HepG2 (cell line): ENCODE results near the gene SBK2. TPM values are rescaled to one million over a fixed set of nuclear protein-coding genes. Genes with fewer than 3 reads are reported as not detected.

Source experiments
- CEBPB ChIP-seq: IDR thresholded peaks from 2 replicates; pipeline ENCODE4 v1.6.1; 2011; ENCODE audit warnings: low read depth, low read length, improper control_type of control experiment, borderline replicate concordance
- DMTF1 ChIP-seq: sonication (generic); formaldehyde crosslinking; IDR thresholded peaks from 2 replicates; pipeline ENCODE4 v1.4.0; 2020; ENCODE audit warnings: mild to moderate bottlenecking, missing genetic modification reagents
- DNMT3B ChIP-seq: conservative IDR thresholded peaks from 2 replicates; pipeline ENCODE4 v1.6.1; 2016; ENCODE audit warnings: missing biosample characterization, control low read depth
- EEA1 ChIP-seq: sonication (generic); formaldehyde crosslinking; IDR thresholded peaks from 2 replicates; pipeline ENCODE4 v1.5.1; 2020; ENCODE audit warnings: mild to moderate bottlenecking, missing genetic modification reagents, borderline replicate concordance
- IKZF1 ChIP-seq: fragments of 450-650 bp; IDR thresholded peaks from 2 replicates; pipeline ENCODE4 v1.7.1; 2016
- IKZF4 ChIP-seq: sonication (generic); formaldehyde crosslinking; IDR thresholded peaks from 2 replicates; pipeline ENCODE4 v1.5.1; 2020; ENCODE audit warnings: borderline replicate concordance, mild to moderate bottlenecking, low read depth, missing genetic modification reagents; ENCODE audit errors: not compliant biosample characterization
- KLF9 ChIP-seq: IDR thresholded peaks from 2 replicates; pipeline ENCODE4 v1.6.1; 2016; ENCODE audit warnings: low read depth
- MED8 ChIP-seq: sonication (generic); formaldehyde crosslinking; IDR thresholded peaks from 2 replicates; pipeline ENCODE4 v1.8.1; 2023; ENCODE audit warnings: mild to moderate bottlenecking, missing genetic modification reagents; ENCODE audit not compliant: insufficient replicate concordance
- NR1H2 ChIP-seq: sonication (generic); formaldehyde crosslinking; IDR thresholded peaks from 2 replicates; pipeline ENCODE4 v1.8.1; 2022; ENCODE audit warnings: low read depth, missing genetic modification reagents, borderline replicate concordance
- SP5 ChIP-seq: IDR thresholded peaks from 2 replicates; pipeline ENCODE4 v1.6.1; 2016; ENCODE audit warnings: low read depth, borderline replicate concordance
- SPEN ChIP-seq: sonication (generic); formaldehyde crosslinking; IDR thresholded peaks from 2 replicates; pipeline ENCODE4 v1.5.1; 2020; ENCODE audit warnings: low read depth, mild to moderate bottlenecking, missing genetic modification reagents
- TFE3 ChIP-seq: IDR thresholded peaks from 2 replicates; pipeline ENCODE4 v1.6.1; 2016
- THYN1 ChIP-seq: sonication (generic); formaldehyde crosslinking; IDR thresholded peaks from 2 replicates; pipeline ENCODE4 v1.8.1; 2023; ENCODE audit warnings: low read depth, mild to moderate bottlenecking, moderate library complexity, missing genetic modification reagents, borderline replicate concordance
- TP53 ChIP-seq: sonication (generic); formaldehyde crosslinking; conservative IDR thresholded peaks from 2 replicates; pipeline ENCODE4 v1.4.0; 2020; ENCODE audit warnings: missing genetic modification reagents
- ZBTB2 ChIP-seq: sonication (generic); formaldehyde crosslinking; IDR thresholded peaks from 2 replicates; pipeline ENCODE4 v1.8.0; 2022; ENCODE audit warnings: low read depth, missing genetic modification reagents
- ZFX ChIP-seq: sonication (generic); formaldehyde crosslinking; IDR thresholded peaks from 2 replicates; pipeline ENCODE4 v1.4.0; 2020; ENCODE audit warnings: mild to moderate bottlenecking, low read depth, missing genetic modification reagents, moderate library complexity
- ZNF280B ChIP-seq: sonication (generic); formaldehyde crosslinking; IDR thresholded peaks from 2 replicates; pipeline ENCODE4 v1.5.0; 2020; ENCODE audit warnings: missing genetic modification reagents, mild to moderate bottlenecking, borderline replicate concordance
- ZNF354B ChIP-seq: sonication (generic); formaldehyde crosslinking; IDR thresholded peaks from 2 replicates; pipeline ENCODE4 v1.8.0; 2022; ENCODE audit warnings: mild to moderate bottlenecking, missing genetic modification reagents
- ZNF512 ChIP-seq: sonication (generic); formaldehyde crosslinking; IDR thresholded peaks from 2 replicates; pipeline ENCODE4 v1.4.0; 2020; ENCODE audit warnings: mild to moderate bottlenecking, missing genetic modification reagents
- ZNF709 ChIP-seq: sonication (generic); formaldehyde crosslinking; IDR thresholded peaks from 2 replicates; pipeline ENCODE4 v1.5.0; 2020; ENCODE audit warnings: mild to moderate bottlenecking, missing genetic modification reagents
- ZNF75D ChIP-seq: sonication (generic); formaldehyde crosslinking; IDR thresholded peaks from 2 replicates; pipeline ENCODE4 v1.8.1; 2023; ENCODE audit warnings: missing genetic modification reagents, mild to moderate bottlenecking, borderline replicate concordance
- ZNF850 ChIP-seq: sonication (generic); formaldehyde crosslinking; conservative IDR thresholded peaks from 2 replicates; pipeline ENCODE4 v1.9.0; 2021; ENCODE audit warnings: mild to moderate bottlenecking, missing genetic modification reagents
- polyA plus RNA-seq, 8 experiments: library from polyadenylated mRNA; depleted of rRNA in 3 of 8; stranded (reverse) in 7 of 8; unstranded in 1 of 8; fragments of >200 nt; fragmentation: Illumina TruSeq in 4 of 8; extraction: Trizol in 4 of 8; gene quantifications; 2 replicates each; pipeline versions ENCODE4 v1.2.1 to v1.2.3, GENCODE V29; 2011 to 2016; ENCODE audit warnings: low read depth in 4 of 8, missing spikeins in 1 of 8, mixed read lengths in 1 of 8; ENCODE audit not compliant: insufficient read depth in 1 of 8
- total RNA-seq, 5 experiments: library from RNA; depleted of rRNA; stranded (reverse); fragments of >200 nt; fragmentation: Illumina TruSeq; extraction: Trizol; gene quantifications; 2 replicates each; pipeline ENCODE4 v1.2.3, GENCODE V29; 2016; ENCODE audit warnings: low read depth in 1 of 5

SBK2 gene
- total and polyA plus RNA-seq, 2 of the 13 experiments (the other 11 are each of a cell fraction or from before 2014, with no cell fraction given): 0.24 TPM; not detected in 1

GRCh38 chr19:55544776-55545439, 8.0 kb upstream of the SBK2 start (continued):
- no peak for TF ChIP-seq MED8
- TF ChIP-seq ZNF512 (CRISPR knock-in tag): no peak
- TF ChIP-seq IKZF4 (CRISPR knock-in tag): no peak
- TF ChIP-seq THYN1 (CRISPR knock-in tag): no peak
- no peak for TF ChIP-seq ZNF354B (CRISPR knock-in tag)
- TF ChIP-seq CEBPB: no peak
- no peak for TF ChIP-seq DMTF1 (CRISPR knock-in tag)
- TF ChIP-seq ZNF280B (CRISPR knock-in tag): no peak
- no peak for TF ChIP-seq TP53 (CRISPR knock-in tag)
- no peak for TF ChIP-seq ZNF850
- no peak for TF ChIP-seq KLF9 (CRISPR knock-in tag)
- no peak for TF ChIP-seq EEA1 (CRISPR knock-in tag)
- no peak for TF ChIP-seq TFE3 (CRISPR knock-in tag)
- no peak for TF ChIP-seq IKZF1
- TF ChIP-seq SPEN (CRISPR knock-in tag): no peak
- no peak for TF ChIP-seq ZFX (CRISPR knock-in tag)
- TF ChIP-seq ZBTB2 (CRISPR knock-in tag): no peak
- peak; percentile 69 for TF ChIP-seq SP5 (CRISPR knock-in tag)
- peak; percentile 33; the same call in 1 of the 2 replicates for TF ChIP-seq DNMT3B (CRISPR knock-in tag)
- TF ChIP-seq ZNF709 (CRISPR knock-in tag): no peak
- TF ChIP-seq ZNF75D (CRISPR knock-in tag): no peak
- TF ChIP-seq NR1H2 (CRISPR knock-in tag): no peak
